Muscle of back (tissue), 13 donors: ENCODE measurements around the gene PIK3R4. TPM values are rescaled to one million over a fixed set of nuclear protein-coding genes. Genes with fewer than 3 reads are reported as not detected.

ENCODE experiments used
- DNase-seq, 3 donors: peaks; one replicate each; pipeline versions ENCODE4 v3.0.0 to v3.0.0-alpha.2; 2013
- long read RNA-seq, 9 donors: transcript quantifications; one replicate each; lab custom pipeline, GENCODE V29; 2026
- polyA plus RNA-seq, 10 donors: library from polyadenylated mRNA; unstranded; fragments of 120-200 nt; gene quantifications; one replicate each; pipeline ENCODE4 v1.2.1, GENCODE V29; 2013; ENCODE audit not compliant: insufficient read length in 10 of 10

The PIK3R4 gene
- 10 to 100 TPM; 21.8 to 39.6 (median 30.5) TPM for polyA plus RNA-seq
- long read RNA-seq, donor 1, full-length matches to known transcripts = 3 of 3 reads
- long read RNA-seq, donor 1, partial matches to known transcripts = 0 of 3 reads
- long read RNA-seq, donor 1, other reads (novel, unspliced or antisense) = 0 of 3 reads
- long read RNA-seq, donor 2, full-length matches to known transcripts = 2 of 2 reads
- long read RNA-seq, donor 2, partial matches to known transcripts = 0 of 2 reads
- long read RNA-seq, donor 2, other reads (novel, unspliced or antisense) = 0 of 2 reads
- long read RNA-seq, donor 3 = 0 reads
- long read RNA-seq, donor 4, full-length matches to known transcripts = 1 of 1 reads
- long read RNA-seq, donor 4, partial matches to known transcripts = 0 of 1 reads
- long read RNA-seq, donor 4, other reads (novel, unspliced or antisense) = 0 of 1 reads
- long read RNA-seq, donor 5, full-length matches to known transcripts = 2 of 2 reads
- long read RNA-seq, donor 5, partial matches to known transcripts = 0 of 2 reads
- long read RNA-seq, donor 5, other reads (novel, unspliced or antisense) = 0 of 2 reads
- long read RNA-seq, donor 6, full-length matches to known transcripts = 2 of 9 reads
- long read RNA-seq, donor 6, partial matches to known transcripts = 7 of 9 reads
- long read RNA-seq, donor 6, other reads (novel, unspliced or antisense) = 0 of 9 reads
- long read RNA-seq, donor 7 = 0 reads
- long read RNA-seq, donor 8 = 0 reads
- long read RNA-seq, donor 9 = 0 reads

GRCh38 chr3:130746246-130747039 lies at the start of gene PIK3R4:
Gene PIK3R4 (minus strand): TSS chr3:130746829. CDS start chr3:130745218, 1,611 bp downstream.
- peak; percentile 98 to 99 (median 98) for DNase-seq

- peak in 1 of 3 donors; percentile 11 for DNase-seq
Measured at GRCh38 chr3:130795396-130795795, 48.8 kb upstream of the PIK3R4 start.

- DNase-seq = no peak
Measured at GRCh38 chr3:130792246-130792645, 45.6 kb upstream of the PIK3R4 start.

- DNase-seq = no peak
Measured at GRCh38 chr3:130789782-130790322, 43.2 kb upstream of the PIK3R4 start.

- no peak for DNase-seq
Measured at GRCh38 chr3:130787422-130788068, 40.9 kb upstream of the PIK3R4 start.

- no peak for DNase-seq
Measured at GRCh38 chr3:130786306-130786705, 39.7 kb upstream of the PIK3R4 start.

- DNase-seq = no peak
Measured at GRCh38 chr3:130783629-130784028, 37.0 kb upstream of the PIK3R4 start.

GRCh38 chr3:130779486-130779885 lies 32.9 kb upstream of the PIK3R4 start:
- no peak for DNase-seq

GRCh38 chr3:130779031-130779430 lies 32.4 kb upstream of the PIK3R4 start:
- no peak for DNase-seq

GRCh38 chr3:130773366-130773765 lies 26.7 kb upstream of the PIK3R4 start:
- DNase-seq = peak; percentile 26 to 50 (median 27)

GRCh38 chr3:130772129-130772528 lies 25.5 kb upstream of the PIK3R4 start:
- DNase-seq = no peak

GRCh38 chr3:130770644-130771043 lies 24.0 kb upstream of the PIK3R4 start:
- DNase-seq = no peak

- DNase-seq = no peak
Measured at GRCh38 chr3:130761730-130762311, 15.2 kb upstream of the PIK3R4 start.

- no peak for DNase-seq
Measured at GRCh38 chr3:130760922-130761321, 14.3 kb upstream of the PIK3R4 start.

GRCh38 chr3:130759692-130760338 lies 13.2 kb upstream of the PIK3R4 start:
- DNase-seq = peak in 2 of 3 donors; percentile 59 to 74

GRCh38 chr3:130758624-130759369 lies 12.2 kb upstream of the PIK3R4 start:
- no peak for DNase-seq

- DNase-seq = no peak
Measured at GRCh38 chr3:130757611-130758150, 11.1 kb upstream of the PIK3R4 start.

- DNase-seq = no peak
Measured at GRCh38 chr3:130755666-130756065, 9.0 kb upstream of the PIK3R4 start.

- DNase-seq = peak in 1 of 3 donors; percentile 16
Measured at GRCh38 chr3:130748981-130749380, 2.4 kb upstream of the PIK3R4 start.
